ENCODE data around the gene KANTR. TPM values are rescaled to one million over a fixed set of nuclear protein-coding genes. Genes with fewer than 3 reads are reported as not detected.

The KANTR gene, protein sequence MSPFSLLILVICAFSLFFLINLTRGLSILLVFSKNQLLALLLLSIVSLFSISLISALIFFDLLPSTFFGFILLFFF
- 10 to 100 TPM; 12.5 to 29.9 (median 16.9) TPM for total RNA-seq
- 1 to 10 TPM; 1.7 to 4.6 TPM for polyA plus RNA-seq
- 15.5 reads per million, percentile 45 among the genes with 10 or more reads in this experiment for total RNA-seq

GRCh38 chrX:53093748-53094581 is at the start of gene KANTR:
KANTR (plus strand) TSS chrX:53094142; CDS start chrX:53124273, 30,131 bp downstream.
- Mint-ChIP-seq H3K4me3 (peak within 1 kb of the TSS; percentile 82 to 93 (median 88)), H3K27me3 (no peaks in the 10 kb centered on the region), H3K4me1 (peaks cover 9 to 27% (median 20%) of the 10 kb centered on the region in 7 donors), H3K9me3 (peaks cover 0 to under 1% (median 0%) of the 10 kb centered on the region in 11 donors), H3K36me3 (no peaks in the 10 kb centered on the region), H3K27ac (peak within 1 kb of the TSS; percentile 80 to 94 (median 91))
- no peaks in the 10 kb centered on the region for H3K9me3 ChIP-seq (ENCODE audit: control insufficient read depth in 2 of 3, low read length in 3 of 3)
- ATAC-seq (peak; percentile 88), DNase-seq (peak; percentile 47 to 88 (median 83))
- CTCF ChIA-PET = no interaction called here
- H3K36me3 ChIP-seq (ENCODE audit: control insufficient read depth in 2 of 3, insufficient read depth in 3 of 3, low read length in 3 of 3) = no peaks in the 10 kb centered on the region
- H3K4me1 ChIP-seq (ENCODE audit: control insufficient read depth in 2 of 2, insufficient read depth in 2 of 2, low read length in 2 of 2) = no peaks in the 10 kb centered on the region
- intact Hi-C loops (cut with micrococcal nuclease) = loop anchor here (1.0 to 10.0 kb wide), 9 partner anchors 12 to 948 kb away; partner anchors contain the start of genes KDM5C (in 2 of the 2), PHF8 (in 2 of the 2), TSPYL2 (in 2 of the 2) and HSD17B10 (in 1 of the 2)
- H3K27me3 ChIP-seq (ENCODE audit: control insufficient read depth in 2 of 2, insufficient read depth in 2 of 2, low read length in 2 of 2) = no peaks in the 10 kb centered on the region
- peak within 1 kb of the TSS; percentile 93 for H3K4me3 ChIP-seq (ENCODE audit: low read length)
- POLR2A ChIA-PET = interaction anchor here (0.9 to 1.3 kb wide), 4 partner anchors 10 to 28 kb away, joined by 3 to 5 read pairs (median 4); partner anchors contain the start of gene TSPYL2
- peak within 1 kb of the TSS; percentile 73 for H3K27ac ChIP-seq (ENCODE audit: low read depth, low read length)

GRCh38 chrX:53044995-53045394 is 48.9 kb upstream of the KANTR start:
- CTCF ChIA-PET = no interaction called here
- H3K9me3 Mint-ChIP-seq = no peaks in the 10 kb centered on the region
- no peaks in the 10 kb centered on the region for H3K27me3 ChIP-seq (ENCODE audit: control insufficient read depth in 2 of 2, insufficient read depth in 2 of 2, low read length in 2 of 2)

GRCh38 chrX:53047228-53047627 is 46.7 kb upstream of the KANTR start:
- H3K27me3 ChIP-seq (ENCODE audit: control insufficient read depth in 2 of 2, insufficient read depth in 2 of 2, low read length in 2 of 2) = no peaks in the 10 kb centered on the region
- H3K27ac Mint-ChIP-seq = no peak overlapping the region
- H3K4me3 Mint-ChIP-seq = no peak overlapping the region
- no peaks in the 10 kb centered on the region for H3K9me3 ChIP-seq (ENCODE audit: control insufficient read depth in 2 of 3, low read length in 3 of 3)
- CTCF ChIA-PET = no interaction called here
- intact Hi-C loops (cut with micrococcal nuclease) = no loop called here
- no peaks in the 10 kb centered on the region for H3K36me3 ChIP-seq (ENCODE audit: control insufficient read depth in 2 of 3, insufficient read depth in 3 of 3, low read length in 3 of 3)
- no peaks in the 10 kb centered on the region for H3K36me3 Mint-ChIP-seq
- H3K27ac ChIP-seq (ENCODE audit: low read depth, low read length) = no peak overlapping the region
- peaks cover 0 to 4% (median 0%) of the 10 kb centered on the region in 7 donors for H3K4me1 Mint-ChIP-seq
- DNase-seq (no peak), ATAC-seq (no peak)
- H3K27me3 Mint-ChIP-seq = peaks cover 0 to 8% (median 0%) of the 10 kb centered on the region in 5 donors
- no peaks in the 10 kb centered on the region for H3K4me1 ChIP-seq (ENCODE audit: control insufficient read depth in 2 of 2, insufficient read depth in 2 of 2, low read length in 2 of 2)
- no peak overlapping the region for H3K4me3 ChIP-seq (ENCODE audit: low read length)
- no peaks in the 10 kb centered on the region for H3K9me3 Mint-ChIP-seq
- POLR2A ChIA-PET = no interaction called here

More at GRCh38 chrX:53044995-53045394, 48.9 kb upstream of the KANTR start:
- no peaks in the 10 kb centered on the region for H3K4me1 ChIP-seq (ENCODE audit: control insufficient read depth in 2 of 2, insufficient read depth in 2 of 2, low read length in 2 of 2)
- no peak overlapping the region for H3K4me3 ChIP-seq (ENCODE audit: low read length)
- intact Hi-C loops (cut with micrococcal nuclease) = no loop called here
- no peak for DNase-seq
- H3K9me3 ChIP-seq (ENCODE audit: control insufficient read depth in 2 of 3, low read length in 3 of 3) = no peaks in the 10 kb centered on the region
- H3K27ac ChIP-seq (ENCODE audit: low read depth, low read length) = no peak overlapping the region
- no peak for ATAC-seq
- H3K4me3 Mint-ChIP-seq = no peak overlapping the region
- H3K27me3 Mint-ChIP-seq = peaks cover 0 to 8% (median 4%) of the 10 kb centered on the region in 5 donors
- H3K36me3 ChIP-seq (ENCODE audit: control insufficient read depth in 2 of 3, insufficient read depth in 3 of 3, low read length in 3 of 3) = no peaks in the 10 kb centered on the region
- H3K36me3 Mint-ChIP-seq = no peaks in the 10 kb centered on the region
- H3K27ac Mint-ChIP-seq = no peak overlapping the region
- POLR2A ChIA-PET = no interaction called here
- peaks cover 0 to 4% (median 0%) of the 10 kb centered on the region in 7 donors for H3K4me1 Mint-ChIP-seq

DNA sequence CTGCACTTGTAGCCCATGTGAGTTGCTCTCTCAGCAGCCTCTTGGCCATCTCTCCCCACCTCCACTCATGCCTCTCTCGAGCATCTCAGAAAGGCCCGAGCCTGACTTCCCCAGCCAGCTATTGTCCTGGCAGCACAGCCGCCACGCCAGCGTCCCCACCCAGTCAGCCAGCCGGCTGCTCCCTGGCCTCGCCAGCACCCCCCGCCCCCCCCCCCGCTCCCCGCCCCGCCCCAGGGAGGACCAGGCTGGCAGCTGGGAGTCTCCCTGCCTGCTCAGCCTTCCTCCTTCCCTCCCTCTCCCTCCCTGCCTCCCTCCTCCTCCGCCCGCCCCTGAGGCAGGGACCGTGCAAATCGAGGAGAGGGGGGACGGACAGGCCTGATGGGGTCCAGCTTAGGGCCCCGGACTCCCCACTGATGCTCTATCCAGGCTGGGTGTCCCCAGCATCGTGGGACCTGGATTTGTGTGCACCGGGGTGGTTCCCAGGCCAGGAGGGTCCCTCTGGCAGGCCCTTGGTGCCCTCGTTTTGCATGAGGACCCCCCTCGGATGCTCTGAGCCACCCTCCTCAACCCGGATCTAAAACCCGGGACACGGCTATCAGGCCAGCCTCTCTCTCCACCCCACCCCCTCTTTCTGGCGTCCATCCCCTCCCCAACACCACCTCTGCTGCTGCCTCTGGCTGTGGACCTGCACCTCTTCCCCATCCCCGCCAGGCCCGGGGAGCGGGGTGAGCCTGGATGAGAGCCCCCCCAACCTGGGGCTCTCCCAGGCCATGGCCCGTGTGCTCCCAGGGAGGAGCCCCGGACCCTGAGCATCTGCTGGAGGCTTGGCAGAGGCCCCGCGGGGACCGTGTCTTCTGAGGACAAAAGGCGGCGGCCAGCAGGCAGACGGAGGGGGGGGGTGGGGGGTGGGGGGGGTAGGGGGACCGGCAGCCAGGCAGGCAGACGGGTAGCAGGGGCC is 45.5 kb upstream of the KANTR start, which contains the start of gene GPR173:
Gene GPR173, plus strand, starts transcription at position 621 of the 958 bp plus-strand sequence. CDS start 27,833 bp downstream, outside the sequence.
- Histone ChIP-seq H3K27ac (ENCODE audit: low read depth, low read length) (no peak within 1 kb of the TSS), H3K9me3 (ENCODE audit: control insufficient read depth in 2 of 3, low read length in 3 of 3) (no peaks in the 10 kb centered on the region), H3K4me3 (ENCODE audit: low read length) (no peak within 1 kb of the TSS), H3K27me3 (ENCODE audit: control insufficient read depth in 2 of 2, insufficient read depth in 2 of 2, low read length in 2 of 2) (no peaks in the 10 kb centered on the region), H3K4me1 (ENCODE audit: control insufficient read depth in 2 of 2, insufficient read depth in 2 of 2, low read length in 2 of 2) (no peaks in the 10 kb centered on the region), H3K36me3 (ENCODE audit: control insufficient read depth in 2 of 3, insufficient read depth in 3 of 3, low read length in 3 of 3) (no peaks in the 10 kb centered on the region)
- Mint-ChIP-seq H3K4me1 (peaks cover 0 to 4% (median 0%) of the 10 kb centered on the region in 7 donors), H3K4me3 (peak within 1 kb of the TSS in 3 of 10 donors; percentile 5 to 33 (median 30)), H3K9me3 (no peaks in the 10 kb centered on the region), H3K36me3 (no peaks in the 10 kb centered on the region), H3K27me3 (peaks cover 0 to 8% (median 0%) of the 10 kb centered on the region in 5 donors), H3K27ac (no peak within 1 kb of the TSS)
- intact Hi-C loops (cut with micrococcal nuclease) = no loop called here
- ChIA-PET CTCF (no interaction called here), POLR2A (no interaction called here)
- ATAC-seq (no peak), DNase-seq (no peak)

- Histone ChIP-seq H3K4me3 (ENCODE audit: low read length) (no peak overlapping the region), H3K27ac (ENCODE audit: low read depth, low read length) (no peak overlapping the region), H3K4me1 (ENCODE audit: control insufficient read depth in 2 of 2, insufficient read depth in 2 of 2, low read length in 2 of 2) (peaks cover 0 to 5% of the 10 kb centered on the region in 2 donors), H3K36me3 (ENCODE audit: control insufficient read depth in 2 of 3, insufficient read depth in 3 of 3, low read length in 3 of 3) (no peaks in the 10 kb centered on the region), H3K27me3 (ENCODE audit: control insufficient read depth in 2 of 2, insufficient read depth in 2 of 2, low read length in 2 of 2) (no peaks in the 10 kb centered on the region), H3K9me3 (ENCODE audit: control insufficient read depth in 2 of 3, low read length in 3 of 3) (no peaks in the 10 kb centered on the region)
- Mint-ChIP-seq H3K27ac (no peak overlapping the region), H3K4me3 (peak overlapping the region in 2 of 10 donors; percentile 5 to 30), H3K4me1 (peaks cover 0 to 6% (median 0%) of the 10 kb centered on the region in 7 donors), H3K36me3 (no peaks in the 10 kb centered on the region), H3K27me3 (peaks cover 0 to 8% (median 0%) of the 10 kb centered on the region in 5 donors), H3K9me3 (no peaks in the 10 kb centered on the region)
- DNase-seq = no peak
- intact Hi-C loops (cut with micrococcal nuclease) = no loop called here
- ChIA-PET CTCF (no interaction called here), POLR2A (no interaction called here)
- no peak for ATAC-seq
Measured at GRCh38 chrX:53049127-53049517, 44.8 kb upstream of the KANTR start.

GRCh38 chrX:53050841-53051240 is 43.1 kb upstream of the KANTR start:
- H3K9me3 Mint-ChIP-seq = no peaks in the 10 kb centered on the region
- intact Hi-C loops (cut with micrococcal nuclease) = no loop called here
- no peak overlapping the region for H3K27ac ChIP-seq (ENCODE audit: low read depth, low read length)
- H3K27me3 Mint-ChIP-seq = peaks cover 0 to 8% (median 0%) of the 10 kb centered on the region in 5 donors
- no peaks in the 10 kb centered on the region for H3K36me3 Mint-ChIP-seq
- no peaks in the 10 kb centered on the region for H3K36me3 ChIP-seq (ENCODE audit: control insufficient read depth in 2 of 3, insufficient read depth in 3 of 3, low read length in 3 of 3)
- peaks cover 0 to 5% of the 10 kb centered on the region in 2 donors for H3K4me1 ChIP-seq (ENCODE audit: control insufficient read depth in 2 of 2, insufficient read depth in 2 of 2, low read length in 2 of 2)
- ATAC-seq (no peak), DNase-seq (no peak)
- H3K27me3 ChIP-seq (ENCODE audit: control insufficient read depth in 2 of 2, insufficient read depth in 2 of 2, low read length in 2 of 2) = no peaks in the 10 kb centered on the region
- H3K4me3 ChIP-seq (ENCODE audit: low read length) = no peak overlapping the region
- H3K4me1 Mint-ChIP-seq = peaks cover 0 to 6% (median 0%) of the 10 kb centered on the region in 7 donors
- H3K9me3 ChIP-seq (ENCODE audit: control insufficient read depth in 2 of 3, low read length in 3 of 3) = no peaks in the 10 kb centered on the region
- CTCF ChIA-PET = no interaction called here
- POLR2A ChIA-PET = interaction anchor here (0.8 kb wide), 1 partner anchor 10 kb away, joined by 5 read pairs; no protein-coding TSS in a partner anchor
- H3K27ac Mint-ChIP-seq = no peak overlapping the region
- no peak overlapping the region for H3K4me3 Mint-ChIP-seq

All from naive thymus-derived CD4-positive, alpha-beta T cell (primary cell).